ENCODE results near the gene SYCN. TPM values are rescaled to one million over a fixed set of nuclear protein-coding genes. Genes with fewer than 3 reads are reported as not detected.
A peak's percentile ranks its signal among the peaks of the same experiment; 100 is the strongest.
"Not testable (repeated sequence)": the region's sequence is repeated elsewhere in the genome, so short reads cannot be mapped to it uniquely, and the experiment has no call there.

Gene SYCN, protein sequence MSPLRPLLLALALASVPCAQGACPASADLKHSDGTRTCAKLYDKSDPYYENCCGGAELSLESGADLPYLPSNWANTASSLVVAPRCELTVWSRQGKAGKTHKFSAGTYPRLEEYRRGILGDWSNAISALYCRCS
- polyA plus RNA-seq (ENCODE audit: insufficient read length in 10 of 10): not detected
- long read RNA-seq, donor 1: 0 reads
- long read RNA-seq, donor 2: 0 reads
- long read RNA-seq, donor 3: 0 reads
- long read RNA-seq, donor 4: 0 reads
- long read RNA-seq, donor 5: 0 reads
- long read RNA-seq, donor 6: 0 reads
- long read RNA-seq, donor 7: 0 reads
- long read RNA-seq, donor 8: 0 reads
- long read RNA-seq, donor 9: 0 reads

DNA sequence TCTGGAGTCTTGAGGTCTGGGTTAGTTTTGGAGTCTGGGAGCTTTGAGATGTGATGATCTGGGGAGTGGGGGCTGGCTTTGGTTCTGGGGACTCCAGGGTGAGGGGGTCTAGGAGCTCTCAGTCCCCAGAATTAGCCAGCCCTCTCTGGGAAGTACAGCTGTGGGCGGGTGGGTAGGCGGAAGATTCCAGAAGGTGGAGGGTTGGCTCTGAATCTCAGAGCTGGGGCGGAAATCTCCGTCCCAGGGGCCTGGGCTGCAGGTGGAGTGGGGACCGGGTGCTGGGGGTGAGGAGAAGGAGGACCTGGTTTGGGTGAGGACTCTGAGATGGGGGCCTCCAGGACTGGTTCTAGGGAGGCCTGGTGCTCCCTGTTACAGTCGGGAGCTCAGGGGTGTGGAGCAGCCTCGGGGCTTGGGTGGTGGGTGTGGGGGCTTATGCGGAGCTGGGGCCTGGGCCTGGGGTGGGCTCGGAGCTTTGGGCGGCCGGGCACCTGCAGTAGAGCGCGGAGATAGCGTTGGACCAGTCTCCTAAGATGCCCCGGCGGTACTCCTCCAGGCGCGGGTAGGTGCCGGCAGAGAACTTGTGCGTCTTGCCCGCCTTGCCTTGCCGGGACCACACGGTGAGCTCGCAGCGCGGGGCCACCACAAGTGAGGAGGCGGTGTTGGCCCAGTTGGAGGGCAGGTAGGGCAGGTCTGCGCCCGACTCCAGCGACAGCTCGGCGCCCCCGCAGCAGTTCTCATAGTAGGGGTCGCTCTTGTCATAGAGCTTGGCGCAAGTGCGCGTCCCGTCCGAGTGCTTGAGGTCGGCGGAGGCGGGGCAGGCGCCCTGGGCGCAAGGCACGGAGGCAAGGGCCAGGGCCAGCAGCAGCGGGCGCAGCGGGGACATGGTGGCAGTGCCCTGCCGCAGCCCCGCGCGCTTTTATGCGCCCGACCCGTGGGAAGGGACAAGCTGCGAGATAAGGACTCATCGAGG, at the start of gene SYCN:
TSS of gene SYCN (minus strand) at position 892 of the 970 bp plus-strand sequence. CDS start at position 883, 9 bp downstream.
- DNase-seq: no peak

DNA sequence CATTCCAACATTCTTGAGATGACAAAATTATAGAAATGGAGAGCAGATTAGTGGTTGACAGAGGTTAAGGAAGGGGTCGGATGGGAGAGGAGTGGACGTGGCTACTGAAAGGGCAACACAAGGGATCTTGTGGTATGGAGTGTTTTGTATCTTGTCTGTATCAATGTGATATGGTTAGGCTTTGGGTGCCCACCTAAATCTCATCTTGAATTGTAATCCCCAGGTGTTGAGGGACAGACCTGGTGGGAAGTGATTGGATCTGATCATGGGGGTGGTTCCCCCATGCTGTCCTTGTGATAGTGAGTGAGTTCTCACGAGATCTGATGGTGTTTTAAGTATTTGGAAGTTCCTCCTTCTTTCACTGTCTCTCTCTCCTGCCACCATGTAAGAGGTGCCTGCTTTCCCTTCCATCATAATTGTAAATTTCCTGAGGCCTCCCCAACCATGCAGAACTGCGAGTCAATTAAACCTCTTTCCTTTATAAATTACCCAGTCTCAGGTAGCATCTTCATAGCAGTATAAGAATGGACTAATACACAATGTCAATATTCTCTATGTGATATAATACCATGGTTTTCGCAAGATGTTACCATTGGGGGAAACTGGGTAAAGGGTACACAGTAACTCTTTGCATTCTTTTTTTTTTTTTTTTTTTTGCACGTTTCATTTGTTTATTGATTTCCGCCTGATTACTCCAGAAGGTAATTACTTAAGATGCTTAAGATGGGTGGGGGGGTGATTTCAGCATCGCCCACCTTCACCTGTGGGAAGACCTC, 49.5 kb upstream of the SYCN start:
- DNase-seq: no peak

DNA sequence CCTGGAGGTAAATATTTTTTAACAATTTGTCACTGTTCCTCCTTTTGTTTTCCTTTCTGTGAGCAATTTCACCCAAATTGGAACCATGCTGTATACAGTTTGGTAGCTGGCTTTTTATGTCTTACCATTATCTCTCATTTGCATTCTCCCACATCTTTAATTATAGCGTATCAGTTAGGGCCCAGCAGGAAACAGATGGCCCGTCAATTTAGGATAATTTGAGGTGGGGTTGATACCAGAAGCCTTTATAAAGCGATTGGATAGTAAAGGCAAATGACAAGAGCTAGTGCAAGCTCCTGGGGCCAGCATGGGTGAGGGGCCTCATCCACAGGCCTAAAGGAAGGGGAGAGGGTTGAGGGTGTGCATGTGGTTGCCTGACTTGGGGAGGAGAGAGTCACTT, 48.4 kb upstream of the SYCN start:
- no peak for DNase-seq

DNA sequence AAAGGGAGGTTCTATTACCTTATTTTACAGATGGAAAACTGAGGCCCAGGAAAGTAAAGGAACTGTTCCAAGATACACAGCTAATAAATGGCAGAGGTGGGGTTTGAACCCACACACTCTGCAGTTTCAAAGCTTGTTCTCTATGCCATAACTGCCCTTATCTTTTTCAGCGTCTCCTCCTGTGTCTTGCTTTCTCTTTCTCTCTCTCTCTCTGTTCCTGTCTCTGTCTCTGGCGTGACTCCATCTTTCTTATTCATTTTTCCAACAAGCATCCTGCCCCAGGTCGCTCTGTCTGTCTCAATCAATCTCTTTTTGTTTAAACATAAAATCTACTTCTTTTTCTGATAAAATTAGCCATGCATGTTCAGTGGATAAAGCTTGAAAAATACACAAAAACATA, 47.8 kb upstream of the SYCN start:
- no peak for DNase-seq

DNA sequence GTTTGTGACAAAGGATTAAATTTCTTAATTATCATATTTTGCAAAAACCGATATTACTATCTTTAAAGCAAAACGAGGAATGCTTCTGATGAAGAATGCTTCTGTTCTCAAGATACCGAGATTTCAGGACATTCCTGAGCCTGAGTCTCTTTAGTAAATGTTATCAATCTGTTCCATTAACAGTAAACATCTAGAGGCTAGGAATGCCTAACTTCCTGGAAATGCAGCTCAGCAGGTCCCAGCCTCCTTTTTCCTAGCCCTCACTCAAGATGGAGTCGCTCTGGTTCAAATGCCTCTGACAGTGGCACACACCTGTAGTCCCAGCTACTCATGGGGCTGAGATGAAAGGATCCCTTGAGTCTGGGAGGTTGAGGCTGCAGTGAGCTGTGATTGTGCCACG, 47.0 kb upstream of the SYCN start:
- DNase-seq: no peak

DNA sequence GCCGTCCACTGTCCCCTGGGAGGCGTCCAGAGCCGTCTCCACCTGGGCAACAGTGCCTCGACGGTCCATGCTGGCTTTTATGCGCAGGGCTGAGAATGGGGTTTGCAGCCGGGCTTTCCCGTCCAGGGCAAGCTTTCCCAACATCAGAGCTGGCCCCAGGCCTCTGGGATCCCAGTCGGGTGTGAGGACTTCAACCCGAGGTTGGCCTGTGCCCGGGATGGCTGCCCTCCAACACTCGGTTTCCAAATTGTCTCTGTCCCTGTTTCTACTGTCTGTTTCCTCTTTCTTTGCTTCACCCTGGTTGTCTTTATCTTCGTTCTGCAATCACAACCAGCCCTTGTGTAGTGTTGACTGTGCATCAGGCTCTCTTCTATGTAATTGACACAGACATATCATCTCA, 44.7 kb upstream of the SYCN start, which contains the start of gene IFNL4:
TSS of gene IFNL4 (minus strand) at position 51 of the 400 bp plus-strand sequence.
- DNase-seq: no peak

DNA sequence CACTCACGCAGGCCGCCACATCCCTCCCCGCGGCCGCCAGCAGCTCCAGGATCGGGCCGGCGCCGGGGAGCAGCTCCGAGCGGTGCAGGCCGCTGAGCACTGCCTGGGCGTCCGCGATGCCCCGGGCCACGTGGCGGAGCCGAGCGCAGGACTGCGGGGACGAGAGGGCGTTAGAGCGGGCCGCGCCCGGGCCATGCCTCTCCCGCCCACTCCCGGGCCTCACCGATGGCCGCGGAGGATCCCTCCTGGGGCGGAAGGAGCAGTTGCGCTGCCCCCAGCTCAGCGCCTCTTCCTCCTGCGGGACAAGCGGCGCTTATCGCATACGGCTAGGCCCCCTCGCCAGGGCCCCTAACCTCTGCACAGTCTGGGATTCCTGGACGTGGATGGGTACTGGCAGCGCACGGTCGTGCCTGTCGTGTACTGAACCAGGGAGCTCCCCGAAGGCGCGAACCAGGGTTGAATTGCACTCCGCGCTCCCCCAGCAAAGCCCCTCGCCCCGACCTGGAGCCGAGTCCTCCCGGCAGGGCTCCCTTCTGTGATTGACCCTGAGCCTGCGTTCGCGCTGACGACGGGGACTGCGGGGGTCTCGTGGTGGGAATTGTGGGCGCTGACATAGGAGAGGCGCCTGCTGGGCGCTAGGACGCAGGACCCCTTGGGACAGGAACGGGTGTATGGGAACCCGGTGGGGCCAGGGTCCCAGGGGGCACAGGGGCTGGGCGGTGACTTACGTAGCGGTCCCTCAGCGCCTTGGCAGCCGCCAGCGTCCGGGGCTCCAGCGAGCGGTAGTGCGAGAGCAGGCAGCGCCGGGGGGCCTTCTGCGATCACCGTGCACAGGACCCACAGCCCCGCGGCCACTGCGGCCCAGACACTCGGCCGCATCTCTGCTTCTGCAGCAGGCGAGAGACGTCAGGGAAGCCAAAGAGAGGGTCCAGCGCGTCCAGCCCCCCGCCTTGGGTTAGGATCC, 43.9 kb upstream of the SYCN start:
- peak in 1 of 3 donors; percentile 50 for DNase-seq

DNA sequence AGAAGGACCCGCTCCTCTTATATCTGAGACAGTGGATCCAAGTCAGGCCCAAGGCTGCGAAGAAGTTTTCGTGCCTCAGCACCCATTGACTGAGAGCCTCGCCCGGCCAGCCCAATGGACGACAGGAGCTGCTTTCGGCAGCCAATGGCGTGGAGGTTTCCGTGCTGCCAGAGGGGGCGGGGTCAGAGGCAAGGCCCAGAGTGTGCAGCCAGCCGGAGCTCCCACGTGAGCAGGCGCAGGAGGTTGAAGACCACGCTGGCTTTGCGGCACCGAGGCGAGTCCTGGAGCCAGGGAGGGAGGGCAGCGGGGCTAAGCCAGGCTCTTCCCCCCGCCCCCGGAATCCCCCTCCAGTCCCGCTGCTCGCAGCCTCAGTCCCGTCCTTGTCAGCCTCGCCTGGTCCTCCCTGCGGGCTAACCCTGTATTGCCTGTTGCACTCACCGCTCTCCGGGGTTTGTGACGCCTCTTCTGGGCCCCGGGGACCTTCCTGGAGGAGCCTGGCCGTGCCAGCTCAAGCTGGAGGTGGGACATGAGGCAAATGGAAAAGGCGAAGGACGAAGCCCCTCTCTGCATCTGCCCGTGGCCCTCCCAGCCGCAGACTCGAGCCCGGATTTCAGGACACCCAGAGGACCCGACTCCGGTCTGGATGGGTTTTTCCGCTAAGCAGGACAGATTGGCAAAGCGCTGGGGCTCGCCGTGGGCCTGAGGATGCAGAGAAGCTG, 43.0 kb upstream of the SYCN start:
- peak in 2 of 3 donors; percentile 27 to 31 for DNase-seq

DNA sequence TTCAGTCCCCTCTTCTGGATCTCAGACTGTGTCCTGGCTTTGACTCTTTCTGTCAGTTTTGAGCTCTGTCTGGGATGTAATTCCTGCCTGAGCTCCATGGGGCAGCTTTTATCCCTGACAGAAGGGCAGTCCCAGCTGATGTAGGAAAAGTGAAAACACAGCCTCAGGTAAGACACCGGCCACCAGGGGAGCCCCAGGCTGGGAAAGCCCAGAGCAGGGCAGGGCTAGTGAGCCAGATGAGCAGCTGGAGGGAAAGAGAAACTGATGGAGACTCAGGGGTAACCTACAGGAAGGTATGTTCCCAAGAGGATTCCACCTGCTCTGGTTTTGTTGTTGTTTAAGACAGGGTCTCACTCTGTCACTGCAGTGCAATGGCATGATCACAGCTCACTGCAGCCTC, 41.1 kb upstream of the SYCN start:
- DNase-seq: not testable (repeated sequence)

DNA sequence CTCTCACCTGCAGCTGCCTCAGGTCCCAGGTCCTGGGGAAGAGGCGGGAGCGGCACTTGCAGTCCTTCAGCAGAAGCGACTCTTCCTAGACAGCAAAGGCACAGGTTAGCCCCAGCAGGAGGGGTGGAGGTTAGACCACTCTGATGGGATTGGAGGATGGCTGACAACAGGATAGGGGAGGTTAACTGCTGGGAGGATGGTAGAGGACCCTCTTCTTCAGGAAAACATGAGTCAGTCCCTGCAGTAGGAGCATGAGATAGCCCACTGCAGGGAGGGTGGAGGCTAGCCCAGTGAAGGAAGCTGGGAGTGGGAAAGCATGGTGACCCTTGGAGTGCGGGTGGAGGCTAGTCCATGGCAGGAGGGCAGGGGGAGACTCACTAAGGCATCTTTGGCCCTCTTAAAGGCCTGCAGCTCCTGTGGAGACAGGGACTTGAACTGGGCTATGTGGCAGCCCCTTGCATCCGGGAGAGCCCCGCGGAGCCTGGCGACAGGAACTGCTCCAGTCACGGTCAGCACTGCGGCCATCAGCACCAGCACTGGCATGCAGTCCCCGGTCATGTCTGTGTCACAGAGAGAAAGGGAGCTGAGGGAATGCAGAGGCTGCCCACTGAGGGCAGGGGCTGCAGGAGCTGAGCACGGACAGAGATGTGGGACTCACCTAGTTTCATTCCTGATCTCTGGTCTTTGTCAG, 40.5 kb upstream of the SYCN start, which contains the start of gene IFNL3:
TSS of gene IFNL3 (minus strand) at position 597 of the 691 bp plus-strand sequence. CDS start at position 558, 39 bp downstream.
- DNase-seq: not testable (repeated sequence)

DNA sequence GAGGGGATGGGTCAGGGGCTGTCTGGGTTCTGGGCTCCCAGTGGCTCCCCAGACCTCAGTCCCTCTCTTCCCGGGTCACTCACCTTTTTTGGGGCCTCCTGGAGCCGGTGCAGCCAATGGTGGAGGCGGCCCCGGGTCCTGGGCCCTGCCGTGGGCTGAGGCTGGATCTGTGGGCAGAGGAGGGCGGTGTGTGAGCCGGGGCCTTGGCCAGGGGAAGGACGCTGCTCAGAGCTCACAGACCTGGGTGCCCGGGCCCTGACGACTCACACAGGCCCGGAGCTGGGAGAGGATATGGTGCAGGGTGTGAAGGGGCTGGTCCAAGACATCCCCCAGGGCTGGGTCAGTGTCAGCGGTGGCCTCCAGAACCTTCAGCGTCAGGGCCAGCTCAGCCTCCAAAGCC, 39.7 kb upstream of the SYCN start:
- DNase-seq: not testable (repeated sequence)

DNA sequence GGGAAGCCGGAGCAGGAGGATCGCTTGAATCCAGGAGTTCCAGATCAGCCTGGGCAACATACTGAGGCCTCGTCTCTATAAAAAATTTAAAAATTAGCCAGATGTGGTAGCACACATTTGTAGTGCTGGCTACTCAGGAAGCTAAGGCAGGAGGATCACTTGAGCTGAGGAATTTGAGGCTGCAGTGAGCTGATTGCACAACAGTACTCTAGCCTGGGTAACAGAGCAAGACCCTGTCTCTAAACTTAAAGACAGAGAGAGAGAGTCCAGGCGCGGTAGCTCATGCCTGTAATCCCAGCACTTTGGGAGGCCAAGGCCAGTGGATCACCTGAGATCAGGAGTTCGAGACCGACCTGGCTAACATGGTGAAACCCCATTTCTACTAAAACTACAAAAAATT, 36.4 kb upstream of the SYCN start:
- DNase-seq: no peak

DNA sequence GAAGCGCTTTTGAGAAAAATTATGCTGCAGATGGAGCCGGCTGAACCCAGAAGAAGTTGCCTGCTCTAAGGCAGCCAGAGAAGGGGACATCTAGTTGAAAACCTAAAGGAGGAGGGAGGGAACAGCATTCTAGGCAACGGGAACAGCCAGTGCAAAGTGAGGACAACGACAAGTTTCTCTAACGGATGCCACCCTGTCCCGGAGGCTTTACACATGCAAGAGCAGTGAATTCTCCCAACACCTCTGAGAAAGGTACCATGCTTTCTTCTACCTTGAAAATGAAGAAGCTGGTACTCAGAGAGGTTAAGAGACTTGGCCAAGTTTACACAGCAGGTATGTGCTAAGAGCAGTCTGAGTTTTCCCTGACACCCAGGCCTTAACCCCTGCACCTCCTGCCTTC, 34.9 kb upstream of the SYCN start:
- DNase-seq: no peak

DNA sequence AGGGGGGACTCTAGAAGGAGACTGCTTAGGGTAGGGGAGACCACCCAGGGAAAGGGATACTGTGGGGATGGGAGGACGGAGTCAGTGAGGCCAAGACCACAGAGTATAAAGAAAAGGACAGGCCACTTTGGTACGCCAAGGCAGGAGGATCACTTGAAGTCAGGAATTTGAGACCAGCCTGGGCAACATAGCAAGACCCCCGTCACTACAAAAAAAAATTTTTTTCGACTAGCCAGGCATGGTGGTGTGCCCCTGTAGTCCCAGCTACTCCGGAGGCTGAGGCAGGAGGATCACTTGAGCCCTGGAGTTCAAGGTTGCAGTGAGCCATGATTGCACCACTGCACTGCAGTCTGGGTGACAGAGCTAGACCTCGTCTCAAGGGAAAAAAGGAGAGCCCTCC, 34.1 kb upstream of the SYCN start:
- no peak for DNase-seq

DNA sequence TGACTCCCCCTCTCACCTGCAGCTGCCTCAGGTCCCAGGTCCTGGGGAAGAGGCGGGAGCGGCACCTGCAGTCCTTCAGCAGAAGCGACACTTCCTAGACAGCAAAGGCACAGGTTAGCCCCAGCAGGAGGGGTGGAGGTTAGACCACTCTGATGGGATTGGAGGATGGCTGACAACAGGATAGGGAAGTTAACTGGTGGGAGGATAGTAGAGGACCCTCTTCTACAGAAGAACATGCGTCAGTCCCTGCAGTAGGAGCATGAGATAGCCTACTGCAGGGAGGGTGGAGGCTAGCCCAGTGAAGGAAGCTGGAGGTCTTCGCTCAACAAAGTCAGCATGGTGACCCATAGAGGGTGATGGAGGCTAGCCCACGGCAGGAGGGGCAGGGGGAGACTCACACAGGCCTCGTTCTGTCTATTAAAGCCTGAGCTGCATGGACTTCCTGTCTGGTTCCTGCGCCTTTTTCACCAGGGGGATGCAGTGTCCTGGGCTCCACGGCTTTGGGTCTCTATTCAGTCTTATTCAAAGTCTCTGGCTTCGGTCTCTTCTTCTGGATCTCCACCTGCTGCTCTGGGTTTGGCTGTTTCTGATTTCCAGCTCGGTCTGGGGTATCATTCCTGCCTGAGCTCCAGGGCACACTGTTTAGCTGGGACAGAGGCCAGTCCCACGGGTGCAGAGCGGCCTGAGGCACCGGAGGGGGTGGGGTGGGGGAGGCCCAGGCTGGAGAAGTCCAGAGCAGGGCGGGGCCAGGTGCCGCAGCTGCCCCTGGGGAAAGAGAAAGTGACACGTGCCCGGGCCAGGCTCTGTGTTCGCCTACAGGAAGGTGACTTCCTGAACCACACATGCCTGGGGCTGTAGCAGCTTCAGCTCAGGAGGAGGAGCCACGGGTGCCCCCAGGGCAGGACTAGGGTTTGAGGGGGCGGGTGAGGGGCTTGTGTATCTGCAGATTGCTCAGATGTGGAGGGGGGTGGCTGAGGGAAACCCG, 33.4 kb upstream of the SYCN start:
- DNase-seq: no peak

DNA sequence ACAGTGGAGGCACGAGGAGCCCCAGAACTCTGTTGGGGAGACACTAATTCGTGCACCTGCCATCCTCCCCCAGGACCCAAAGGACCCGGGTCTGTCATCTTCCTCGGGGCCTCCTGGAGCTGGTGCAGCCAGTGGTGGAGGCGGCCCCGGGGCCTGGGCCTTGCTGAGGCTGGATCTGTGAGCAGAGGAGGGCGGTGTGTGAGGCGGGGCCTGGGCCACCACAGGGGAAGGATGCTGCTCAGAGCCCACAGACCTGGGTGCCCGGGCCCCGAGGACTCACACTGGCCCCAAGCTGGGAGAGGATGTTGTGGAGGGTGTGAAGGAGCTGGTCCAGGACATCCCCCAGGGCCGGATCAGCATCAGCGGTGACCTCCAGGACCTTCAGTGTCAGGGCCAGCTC, 32.5 kb upstream of the SYCN start:
- no peak for DNase-seq

DNA sequence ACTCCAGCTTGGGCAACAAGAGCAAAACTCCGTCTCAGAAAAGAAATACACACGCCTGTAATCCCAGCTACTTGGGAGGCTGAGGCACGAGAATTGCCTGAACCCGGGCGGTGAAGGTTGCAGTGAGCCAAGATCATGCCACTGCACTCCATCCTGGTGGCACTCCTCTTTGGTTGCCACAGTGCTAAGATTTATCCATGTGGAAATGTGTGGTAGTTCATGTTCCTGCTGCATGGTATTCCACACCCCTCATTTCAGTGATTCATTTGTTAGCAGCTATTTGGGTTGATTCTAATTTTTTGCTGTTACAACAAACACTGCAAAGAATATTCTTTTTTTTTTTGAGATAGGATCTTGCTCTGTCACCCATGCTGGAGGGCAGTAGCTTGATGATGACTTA, 28.6 kb upstream of the SYCN start:
- DNase-seq: no peak
